A549 (cell line): ENCODE measurements around the gene COL4A5. TPM values are rescaled to one million over a fixed set of nuclear protein-coding genes. Genes with fewer than 3 reads are reported as not detected.

Experiments
- ATAC-seq, 2 experiments: fragments of 200-7000 bp in 1 of 2; fragments of >200 bp in 1 of 2; cut with Nextera tagmentation in 1 of 2; cut with Tn5 transposase in 1 of 2; 3 replicates each; pipeline versions ENCODE4 v1.8.0 to v1.9.1; 2018 to 2020; ENCODE audit warnings: mild to moderate bottlenecking in 1 of 2, moderate library complexity in 1 of 2
- CTCF ChIA-PET: fragments of 300-600 bp; sonication (Branson Sonifier 250); formaldehyde crosslinking; extraction: SDS; loops from one replicate; lab custom pipeline; 2021; ENCODE audit warnings: antibody characterized with exemption, inconsistent platforms; lab: Yijun Ruan, JAX
- POLR2A ChIA-PET: fragments of 350-600 bp; formaldehyde crosslinking; extraction: SDS; loops from one replicate; lab custom pipeline; 2021; ENCODE audit warnings: antibody characterized with exemption, inconsistent platforms; lab: Yijun Ruan, JAX
- DNase-seq, 2 experiments: peaks; one replicate each; pipeline versions ENCODE4 v3.0.0 to v3.0.0-alpha.2; 2011 to 2016; ENCODE audit warnings: low read depth in 1 of 2, low spot score in 1 of 2
- FAIRE-seq: peaks from 2 replicates; lab custom pipeline; 2011; peaks lifted over from hg19 to GRCh38; lab: Jason Lieb, UNC
- H3K27ac ChIP-seq, 2 experiments: fragments of >200 bp; sonication (Bioruptor Twin); formaldehyde crosslinking; 3 replicates each; pipeline ENCODE4 v1.5.1; 2016 to 2017
- H3K4me1 ChIP-seq: fragments of >200 bp; sonication (Bioruptor Twin); formaldehyde crosslinking; 3 replicates; pipeline ENCODE4 v1.6.1; 2016
- H3K4me2 ChIP-seq: fragments of >200 bp; sonication (Bioruptor Twin); formaldehyde crosslinking; 3 replicates; pipeline ENCODE4 v1.6.1; 2016
- H3K4me3 ChIP-seq: fragments of >200 bp; sonication (Bioruptor Twin); formaldehyde crosslinking; 3 replicates; pipeline ENCODE4 v1.5.1; 2016
- H3K9me3 ChIP-seq: fragments of >200 bp; sonication (Bioruptor Twin); formaldehyde crosslinking; 3 replicates; pipeline ENCODE4 v1.6.1; 2016
- BHLHE40 ChIP-seq: IDR thresholded peaks from 2 replicates; pipeline ENCODE4 v1.6.1; 2012; ENCODE audit warnings: low read depth, low read length, inconsistent platforms
- CBX8 ChIP-seq: fragments of 200-600 bp; sonication (generic); IDR thresholded peaks from 2 replicates; pipeline ENCODE4 v1.6.1; 2016
- CEBPB ChIP-seq, 2 experiments: fragments of >200 bp in 1 of 2; sonication (Bioruptor Twin) in 1 of 2; formaldehyde crosslinking in 1 of 2; IDR thresholded peaks; 2 replicates each; pipeline ENCODE4 v1.6.1; 2012 to 2016
- EHF ChIP-seq: fragments of 250-450 bp; sonication (Bioruptor Pico); IDR thresholded peaks from 2 replicates; pipeline ENCODE4 v1.5.0; 2020; ENCODE audit warnings: mild to moderate bottlenecking
- EHMT2 ChIP-seq: fragments of 200-600 bp; sonication (generic); IDR thresholded peaks from 2 replicates; pipeline ENCODE4 v1.6.1; 2016; ENCODE audit warnings: antibody characterized with exemption, low read depth, mild to moderate bottlenecking, moderate library complexity
- ESRRA ChIP-seq: fragments of 150-350 bp; IDR thresholded peaks from 2 replicates; pipeline ENCODE4 v1.6.1; 2014; ENCODE audit warnings: mild to moderate bottlenecking, low read length, borderline replicate concordance
- FOSB ChIP-seq: fragments of 250-450 bp; sonication (Bioruptor Pico); IDR thresholded peaks from 2 replicates; pipeline ENCODE4 v1.5.0; 2020; ENCODE audit warnings: mild to moderate bottlenecking, moderate library complexity
- FOXS1 ChIP-seq: fragments of 250-450 bp; sonication (Bioruptor Pico); IDR thresholded peaks from 2 replicates; pipeline ENCODE4 v1.5.0; 2020; ENCODE audit warnings: mild to moderate bottlenecking, moderate library complexity
- HDAC2 ChIP-seq: fragments of 200-600 bp; sonication (generic); IDR thresholded peaks from 2 replicates; pipeline ENCODE4 v1.6.1; 2016
- HEYL ChIP-seq: fragments of 250-450 bp; sonication (Bioruptor Pico); IDR thresholded peaks from 2 replicates; pipeline ENCODE4 v1.8.0; 2021; ENCODE audit warnings: mild to moderate bottlenecking, moderate library complexity
- HOXB13 ChIP-seq: fragments of 250-450 bp; sonication (Bioruptor Pico); IDR thresholded peaks from 2 replicates; pipeline ENCODE4 v1.5.0; 2020; ENCODE audit warnings: low read depth, mild to moderate bottlenecking, moderate library complexity
- HOXB5 ChIP-seq: fragments of 250-450 bp; sonication (Bioruptor Pico); IDR thresholded peaks from 2 replicates; pipeline ENCODE4 v1.5.0; 2020; ENCODE audit warnings: mild to moderate bottlenecking, moderate library complexity
- JUN ChIP-seq, 2 experiments: fragments of >200 bp; sonication (Bioruptor Twin); formaldehyde crosslinking; IDR thresholded peaks; 2 replicates in 1 of 2; 3 replicates in 1 of 2; pipeline ENCODE4 v1.6.1; 2016 to 2017
- JUNB ChIP-seq: fragments of >200 bp; sonication (Bioruptor Twin); formaldehyde crosslinking; IDR thresholded peaks from 2 replicates; pipeline ENCODE4 v1.6.1; 2016
- PHF8 ChIP-seq: fragments of 200-600 bp; sonication (generic); IDR thresholded peaks from 2 replicates; pipeline ENCODE4 v1.6.1; 2016; ENCODE audit warnings: low read depth, mild to moderate bottlenecking, antibody characterized with exemption, moderate library complexity, borderline replicate concordance
- POLR2AphosphoS2 ChIP-seq: conservative IDR thresholded peaks from 2 replicates; pipeline ENCODE4 v1.6.1; 2012; ENCODE audit warnings: low read length, improper control_type of control experiment, inconsistent platforms
- RARB ChIP-seq: fragments of 250-450 bp; sonication (Bioruptor Pico); IDR thresholded peaks from 2 replicates; pipeline ENCODE4 v1.8.0; 2021; ENCODE audit warnings: mild to moderate bottlenecking, moderate library complexity
- ZFP36 ChIP-seq: fragments of 450-650 bp; IDR thresholded peaks from 2 replicates; pipeline ENCODE4 v1.6.1; 2014; ENCODE audit warnings: borderline replicate concordance; ENCODE audit not compliant: partially characterized antibody
- WGBS: methylation state at CpG from one replicate; pipeline ENCODE4 v1.1.6; 2017; ENCODE audit errors: missing lambda C conversion rate; 5-methylcytosine and 5-hydroxymethylcytosine counted together
- polyA plus RNA-seq, 4 experiments: library from polyadenylated mRNA; depleted of rRNA in 3 of 4; stranded (reverse); fragments of >200 nt; fragmentation: RNase III in 1 of 4; extraction: RNeasy Plus Mini Kit Qiagen cat#74134 plus additional on column Dnase treatment in 1 of 4; gene quantifications; 2 replicates in 3 of 4; 3 replicates in 1 of 4; pipeline ENCODE4 v1.2.3, GENCODE V29; 2011 to 2017
- TF ChIP-seq, protein P1 (sequence below): fragments of >200 bp; sonication (Bioruptor Twin); formaldehyde crosslinking; IDR thresholded peaks from 3 replicates; pipeline ENCODE4 v1.6.1; 2016
- TF ChIP-seq, protein P2 (sequence below): fragments of 250-450 bp; sonication (Bioruptor Pico); IDR thresholded peaks from 2 replicates; pipeline ENCODE4 v1.5.0; 2021; ENCODE audit warnings: mild to moderate bottlenecking, moderate library complexity, borderline replicate concordance
- TF ChIP-seq, protein P3 (sequence below): fragments of 450-650 bp; IDR thresholded peaks from 2 replicates; pipeline ENCODE4 v1.6.1; 2014; ENCODE audit warnings: antibody characterized with exemption

COL4A5 gene
- polyA plus RNA-seq, 2 of the 4 experiments (the other 2 are of a cell fraction) = 17.5 to 48.6 TPM

DNA sequence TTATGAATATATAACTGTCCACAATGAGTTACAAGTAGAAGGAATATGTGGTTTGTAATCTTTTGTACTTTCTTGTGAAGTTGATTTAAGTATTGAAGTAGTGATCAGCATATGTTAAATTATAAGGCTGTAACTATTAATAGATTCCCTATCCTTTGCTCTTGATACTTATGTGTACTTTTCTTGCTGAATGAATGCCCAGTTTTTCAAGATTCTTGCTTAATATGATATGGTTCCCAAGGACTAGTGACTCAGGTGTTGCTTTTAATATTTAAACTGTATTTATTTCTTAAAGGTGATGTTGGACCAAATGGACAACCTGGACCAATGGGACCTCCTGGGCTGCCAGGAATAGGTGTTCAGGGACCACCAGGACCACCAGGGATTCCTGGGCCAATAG, 175.0 kb downstream of the COL4A5 start:
- Histone ChIP-seq H3K4me1 (no peaks in the 10 kb centered on the region), H3K4me3 (no peak overlapping the region), H3K4me2 (no peak overlapping the region), H3K9me3 (no peaks in the 10 kb centered on the region)
- TF ChIP-seq POLR2AphosphoS2 (no peak), FOSB (CRISPR knock-in tag) (no peak), PHF8 (no peak), RARB (CRISPR knock-in tag) (no peak), EHF (no peak), BHLHE40 (no peak), CEBPB (IDR thresholded peaks at IDR 0.05) (no peak)
- TF ChIP-seq, all 56 proteins: peak for 0
- no peak for FAIRE-seq
- DNase-seq = no peak
- ATAC-seq = no peak
- CTCF ChIA-PET = no interaction called here
- H3K27ac ChIP-seq = no peak overlapping the region
- POLR2A ChIA-PET = no interaction called here

DNA sequence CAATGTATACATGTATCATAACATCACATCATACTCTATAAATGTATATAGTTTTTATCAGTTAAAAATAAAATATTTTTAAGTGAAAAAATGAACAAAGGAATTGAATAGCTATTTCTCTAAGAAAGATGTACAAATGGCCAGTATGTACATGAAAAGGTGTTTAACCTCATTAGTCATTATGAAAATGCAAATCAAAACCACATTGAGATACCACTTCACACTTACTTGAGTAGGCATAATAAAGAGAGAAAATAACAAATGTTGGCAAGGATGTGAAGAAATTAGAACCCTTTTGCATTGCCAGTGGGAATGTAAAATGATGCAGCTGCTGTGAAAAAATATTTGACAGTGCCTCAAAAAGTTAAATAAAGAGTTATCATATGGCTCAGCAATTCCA, 201.2 kb downstream of the COL4A5 start:
- Histone ChIP-seq H3K4me2 (no peak overlapping the region), H3K4me1 (no peaks in the 10 kb centered on the region), H3K4me3 (no peak overlapping the region), H3K9me3 (no peaks in the 10 kb centered on the region), H3K27ac (no peak overlapping the region)
- CTCF ChIA-PET = no interaction called here
- no peak for DNase-seq
- no peak for ATAC-seq
- POLR2A ChIA-PET = no interaction called here
- no peak for FAIRE-seq
- no peak for TF ChIP-seq HOXB13
- no peak for TF ChIP-seq ESRRA
- no peak for TF ChIP-seq JUN (IDR thresholded peaks at IDR 0.05)
- no peak for TF ChIP-seq PHF8
- no peak for TF ChIP-seq CEBPB (IDR thresholded peaks at IDR 0.05)
- TF ChIP-seq HDAC2 = no peak
- TF ChIP-seq, all 56 proteins: peak for 0

DNA sequence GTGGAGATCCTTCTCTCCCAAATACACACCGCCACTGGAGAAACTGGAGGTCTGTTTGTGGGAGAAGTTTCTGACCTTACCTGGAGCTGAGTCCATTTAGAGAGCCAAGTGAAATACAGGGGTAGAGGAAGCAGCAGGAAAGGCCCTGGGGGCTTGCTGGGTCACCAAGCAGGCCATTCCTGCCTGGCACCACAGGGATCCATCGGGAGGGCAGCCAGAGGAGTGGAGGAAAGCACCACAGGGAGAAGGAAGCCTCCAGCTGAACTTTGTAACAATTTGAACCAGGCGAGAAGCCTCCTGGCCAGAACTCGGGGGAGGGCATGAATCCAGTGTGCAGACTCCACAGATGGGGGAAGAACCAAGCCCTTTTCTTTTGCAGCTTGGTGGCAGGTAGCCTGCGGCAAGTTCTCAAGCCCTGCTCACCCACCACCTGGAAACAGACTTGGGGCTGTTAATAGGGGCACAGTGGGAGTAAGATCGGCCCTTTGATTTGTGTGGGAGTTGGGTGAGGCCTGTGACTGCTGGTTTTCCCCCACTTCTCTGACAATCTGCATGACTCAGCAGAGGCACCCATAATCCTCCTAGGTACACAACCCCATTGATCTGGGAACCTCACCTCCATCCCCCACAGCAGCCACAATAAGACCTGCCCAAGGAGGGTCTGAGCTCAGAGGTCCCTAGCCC, 202.1 kb downstream of the COL4A5 start:
- POLR2A ChIA-PET = no interaction called here
- Histone ChIP-seq H3K27ac (no peak overlapping the region), H3K4me1 (no peaks in the 10 kb centered on the region), H3K4me2 (no peak overlapping the region), H3K9me3 (no peaks in the 10 kb centered on the region), H3K4me3 (no peak overlapping the region)
- ATAC-seq = no peak
- FAIRE-seq = no peak
- CTCF ChIA-PET = no interaction called here
- no peak for DNase-seq
- 91% methylated on average over 5 of the region's 6 CpGs for WGBS
- TF ChIP-seq, protein P1, sequence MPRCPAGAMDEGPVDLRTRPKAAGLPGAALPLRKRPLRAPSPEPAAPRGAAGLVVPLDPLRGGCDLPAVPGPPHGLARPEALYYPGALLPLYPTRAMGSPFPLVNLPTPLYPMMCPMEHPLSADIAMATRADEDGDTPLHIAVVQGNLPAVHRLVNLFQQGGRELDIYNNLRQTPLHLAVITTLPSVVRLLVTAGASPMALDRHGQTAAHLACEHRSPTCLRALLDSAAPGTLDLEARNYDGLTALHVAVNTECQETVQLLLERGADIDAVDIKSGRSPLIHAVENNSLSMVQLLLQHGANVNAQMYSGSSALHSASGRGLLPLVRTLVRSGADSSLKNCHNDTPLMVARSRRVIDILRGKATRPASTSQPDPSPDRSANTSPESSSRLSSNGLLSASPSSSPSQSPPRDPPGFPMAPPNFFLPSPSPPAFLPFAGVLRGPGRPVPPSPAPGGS = no peak
- TF ChIP-seq CBX8 (no peak), PHF8 (no peak), HOXB5 (CRISPR knock-in tag) (no peak), HEYL (CRISPR knock-in tag) (no peak), FOXS1 (CRISPR knock-in tag) (no peak), POLR2AphosphoS2 (no peak), ZFP36 (no peak), JUNB (no peak), EHMT2 (no peak)
- TF ChIP-seq, protein P2, sequence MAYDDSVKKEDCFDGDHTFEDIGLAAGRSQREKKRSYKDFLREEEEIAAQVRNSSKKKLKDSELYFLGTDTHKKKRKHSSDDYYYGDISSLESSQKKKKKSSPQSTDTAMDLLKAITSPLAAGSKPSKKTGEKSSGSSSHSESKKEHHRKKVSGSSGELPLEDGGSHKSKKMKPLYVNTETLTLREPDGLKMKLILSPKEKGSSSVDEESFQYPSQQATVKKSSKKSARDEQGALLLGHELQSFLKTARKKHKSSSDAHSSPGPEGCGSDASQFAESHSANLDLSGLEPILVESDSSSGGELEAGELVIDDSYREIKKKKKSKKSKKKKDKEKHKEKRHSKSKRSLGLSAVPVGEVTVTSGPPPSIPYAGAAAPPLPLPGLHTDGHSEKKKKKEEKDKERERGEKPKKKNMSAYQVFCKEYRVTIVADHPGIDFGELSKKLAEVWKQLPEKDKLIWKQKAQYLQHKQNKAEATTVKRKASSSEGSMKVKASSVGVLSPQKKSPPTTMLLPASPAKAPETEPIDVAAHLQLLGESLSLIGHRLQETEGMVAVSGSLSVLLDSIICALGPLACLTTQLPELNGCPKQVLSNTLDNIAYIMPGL (CRISPR knock-in tag) = no peak
- TF ChIP-seq, protein P3, sequence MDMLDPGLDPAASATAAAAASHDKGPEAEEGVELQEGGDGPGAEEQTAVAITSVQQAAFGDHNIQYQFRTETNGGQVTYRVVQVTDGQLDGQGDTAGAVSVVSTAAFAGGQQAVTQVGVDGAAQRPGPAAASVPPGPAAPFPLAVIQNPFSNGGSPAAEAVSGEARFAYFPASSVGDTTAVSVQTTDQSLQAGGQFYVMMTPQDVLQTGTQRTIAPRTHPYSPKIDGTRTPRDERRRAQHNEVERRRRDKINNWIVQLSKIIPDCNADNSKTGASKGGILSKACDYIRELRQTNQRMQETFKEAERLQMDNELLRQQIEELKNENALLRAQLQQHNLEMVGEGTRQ = no peak
